NB4 (cell line): Measurements from ENCODE around the gene USP46.
A peak's percentile ranks its signal among the peaks of the same experiment; 100 is the strongest.

Experiments
- DNase-seq: peaks from one replicate; pipeline ENCODE4 v3.0.0; 2010; ENCODE audit warnings: low read depth
- H3K4me3 ChIP-seq: one replicate; pipeline ENCODE4 v1.5.1; 2011; ENCODE audit warnings: mild to moderate bottlenecking, low read depth, low read length, moderate library complexity
- CTCF ChIP-seq: IDR thresholded peaks from one replicate; pipeline ENCODE4 v1.5.1; 2012; ENCODE audit warnings: low read depth, low read length
- MYC ChIP-seq: IDR thresholded peaks from 2 replicates; pipeline ENCODE4 v1.6.1; 2011; ENCODE audit warnings: low read depth, low read length
- POLR2A ChIP-seq: IDR thresholded peaks from 2 replicates; pipeline ENCODE4 v1.6.1; 2011; ENCODE audit warnings: mild to moderate bottlenecking; ENCODE audit not compliant: insufficient read length; ENCODE audit errors: extremely low read depth
- TF ChIP-seq, protein P1 (sequence below): IDR thresholded peaks from 2 replicates; pipeline ENCODE4 v1.6.1; 2011; ENCODE audit warnings: low read depth, low read length

USP46 gene

GRCh38 chr4:52551487-52551886, 107.6 kb downstream of the USP46 start:
- DNase-seq, result no peak
- TF ChIP-seq POLR2A (no peak), CTCF (no peak), MYC (no peak)
- TF ChIP-seq, protein P1, sequence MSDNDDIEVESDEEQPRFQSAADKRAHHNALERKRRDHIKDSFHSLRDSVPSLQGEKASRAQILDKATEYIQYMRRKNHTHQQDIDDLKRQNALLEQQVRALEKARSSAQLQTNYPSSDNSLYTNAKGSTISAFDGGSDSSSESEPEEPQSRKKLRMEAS, result no peak
- no peak overlapping the region for H3K4me3 ChIP-seq

DNA sequence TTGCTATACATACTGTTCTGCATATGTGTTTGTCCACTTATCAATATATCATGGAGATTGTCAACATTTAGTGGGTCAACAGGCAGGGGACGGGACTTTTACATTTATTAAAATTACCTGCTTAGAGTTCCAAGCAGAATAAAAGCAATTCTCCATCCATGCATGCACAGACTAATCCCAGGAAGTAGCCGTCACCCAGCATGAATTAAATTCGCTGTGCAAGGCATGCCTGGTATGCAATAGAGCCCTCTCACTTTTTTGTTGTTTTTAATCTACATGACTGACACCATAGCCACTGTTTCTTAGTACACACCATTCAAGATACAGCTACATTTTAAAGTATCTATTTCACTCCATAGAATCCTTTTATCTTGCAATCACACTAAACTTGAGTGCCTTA, 108.9 kb downstream of the USP46 start:
- no peak for DNase-seq
- TF ChIP-seq, protein P1, result no peak
- TF ChIP-seq MYC (no peak), POLR2A (no peak), CTCF (no peak)
- H3K4me3 ChIP-seq, result no peak overlapping the region

GRCh38 chr4:52548818-52549570, 110.1 kb downstream of the USP46 start:
- no peak for DNase-seq
- TF ChIP-seq MYC (no peak), POLR2A (no peak), CTCF (no peak)
- TF ChIP-seq, protein P1, result no peak
- H3K4me3 ChIP-seq, result no peak overlapping the region

DNA sequence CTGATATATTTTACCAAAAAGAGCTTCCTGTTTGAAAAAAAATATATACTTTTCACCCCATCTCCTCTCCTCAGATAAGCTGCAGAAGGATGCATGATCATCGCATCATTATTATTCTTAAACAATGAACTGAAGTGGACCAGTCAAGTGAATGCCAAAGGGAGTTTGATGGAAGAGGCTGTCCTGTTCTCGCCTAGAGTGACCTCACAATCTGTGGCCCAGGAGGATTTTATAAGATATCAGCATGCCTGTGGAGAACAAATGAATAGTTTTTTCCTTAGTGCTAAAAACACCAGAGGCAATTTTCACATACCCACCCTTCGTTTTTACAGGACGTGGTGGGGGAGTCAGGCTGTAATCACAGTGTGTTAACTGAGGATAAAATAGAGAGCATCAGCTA, 112.7 kb downstream of the USP46 start:
- no peak for DNase-seq
- H3K4me3 ChIP-seq, result no peak overlapping the region
- no peak for TF ChIP-seq POLR2A
- no peak for TF ChIP-seq MYC
- no peak for TF ChIP-seq CTCF
- TF ChIP-seq, protein P1, result no peak

- DNase-seq, result peak; percentile 62
- H3K4me3 ChIP-seq, result no peak overlapping the region
- TF ChIP-seq MYC (no peak), CTCF (peak; percentile 98), POLR2A (no peak)
- TF ChIP-seq, protein P1, result no peak
These were observed 113.7 kb downstream of the USP46 start for GRCh38 chr4:52545099-52546069.
